ENCODE data around the gene SULT1A2.

- no peak for TF ChIP-seq CTCF (IDR thresholded peaks at IDR 0.05)
- no peak for TF ChIP-seq POLR2AphosphoS5 (IDR thresholded peaks at IDR 0.05; ENCODE audit: low read depth, low read length)
- TF ChIP-seq TCF7L2 (IDR thresholded peaks at IDR 0.05; ENCODE audit: low read depth, low read length) = no peak
- TF ChIP-seq REST (IDR thresholded peaks at IDR 0.05; ENCODE audit: insufficient read depth in 1 of 2, low read depth in 2 of 2, low read length in 1 of 2) = no peak
- TF ChIP-seq SIN3A (IDR thresholded peaks at IDR 0.05; ENCODE audit: borderline replicate concordance, insufficient read depth, low read depth, low read length) = no peak
Observed at GRCh38 chr16:28569021-28569420, 27.8 kb downstream of the SULT1A2 start.

Measured in Panc1 (cell line).